HG03378 (cell line): Measurements from ENCODE around the gene ZC3H12D.
A peak's percentile ranks its signal among the peaks of the same experiment; 100 is the strongest.
"Not testable (repeated sequence)": the region's sequence is repeated elsewhere in the genome, so short reads cannot be mapped to it uniquely, and the experiment has no call there.

ENCODE experiments used
- ATAC-seq: cut with Tn5 transposase; IDR thresholded peaks from one replicate; pipeline ENCODE4 v1.9.1; 2021; ENCODE audit warnings: mild to moderate bottlenecking, moderate library complexity; ENCODE audit not compliant: unreplicated experiment

ZC3H12D gene

GRCh38 chr6:149444360-149445094 is 40.3 kb downstream of the ZC3H12D start:
- ATAC-seq, result not testable (repeated sequence)

DNA sequence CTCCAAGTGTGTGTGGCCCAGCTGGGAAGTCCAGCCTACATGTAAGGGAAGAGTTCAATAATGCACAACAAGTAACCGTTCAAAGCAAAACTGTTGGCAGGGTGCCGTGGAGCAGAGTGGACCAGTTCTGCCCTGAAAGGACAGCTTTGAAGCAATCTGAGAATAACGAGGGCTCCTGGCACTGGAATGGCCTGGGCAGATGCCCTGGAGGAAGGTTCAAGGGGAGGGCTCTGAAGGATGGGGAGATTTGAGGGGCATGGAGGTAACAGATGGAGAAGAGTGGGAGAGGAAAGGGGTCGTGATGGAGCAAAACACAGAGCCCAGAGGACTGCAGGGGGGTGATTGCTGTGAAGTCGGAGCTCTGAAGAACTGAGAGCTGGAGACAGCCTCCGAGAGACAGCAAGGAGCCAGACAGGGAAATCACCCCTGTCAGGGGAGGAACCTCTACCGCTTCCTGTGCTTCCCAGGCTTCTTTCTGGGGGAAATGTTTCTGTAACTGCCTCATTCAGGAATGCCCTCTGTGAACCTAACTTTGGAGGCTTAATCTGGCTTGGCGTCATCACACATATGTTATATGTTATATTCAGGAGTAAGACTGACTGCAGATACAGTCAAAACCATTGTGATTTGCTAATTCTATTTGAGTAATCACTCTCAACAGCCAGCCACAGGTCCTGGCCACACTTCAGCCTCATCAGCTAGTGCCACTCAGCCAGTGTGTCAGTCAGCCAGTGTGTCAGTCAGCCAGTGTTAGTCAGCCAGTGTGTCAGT is 41.2 kb downstream of the ZC3H12D start:
- ATAC-seq, result no peak

DNA sequence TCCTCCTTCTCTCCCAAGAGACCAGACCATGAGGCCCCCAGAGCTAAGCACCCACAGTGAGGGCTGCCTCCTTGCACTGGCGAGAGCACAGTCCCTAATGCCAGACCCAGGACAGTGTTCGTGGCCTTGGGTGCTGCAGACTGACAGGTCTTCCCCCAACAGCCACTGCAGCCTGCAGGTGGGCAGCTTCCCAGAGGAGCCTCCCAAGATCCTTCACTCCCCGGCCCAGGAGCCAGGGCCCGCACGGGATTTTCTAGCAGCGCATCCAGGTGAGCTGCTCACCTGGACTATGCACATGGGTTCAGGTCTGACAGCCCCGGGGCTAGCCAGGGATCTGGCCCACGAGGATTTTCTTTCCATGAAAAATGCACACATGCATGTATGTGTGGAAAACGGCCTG is 43.1 kb downstream of the ZC3H12D start:
- no peak for ATAC-seq

GRCh38 chr6:149440735-149441671 is 43.8 kb downstream of the ZC3H12D start:
- no peak for ATAC-seq

GRCh38 chr6:149439626-149440025 is 45.2 kb downstream of the ZC3H12D start:
- ATAC-seq, result no peak

GRCh38 chr6:149438855-149439254 is 46.0 kb downstream of the ZC3H12D start:
- ATAC-seq, result peak; percentile 77

DNA sequence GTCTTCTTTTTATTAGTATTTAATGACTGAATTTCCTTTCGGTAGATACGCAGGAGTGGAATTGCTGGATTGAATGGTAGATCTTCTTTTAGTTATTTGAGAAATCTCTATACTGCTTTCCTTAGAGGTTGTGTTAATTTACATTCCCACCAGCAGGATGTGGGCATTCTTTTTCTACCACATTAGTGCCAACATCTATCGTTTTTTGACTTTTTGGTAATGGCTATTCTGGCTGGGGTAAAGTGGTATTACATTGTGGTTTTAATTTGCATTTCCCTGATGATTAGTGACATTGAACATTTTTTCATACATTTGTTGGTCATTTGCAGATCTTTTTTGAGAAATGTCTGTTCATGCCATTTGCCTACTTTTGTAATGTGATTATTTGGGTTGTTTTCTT is 47.6 kb downstream of the ZC3H12D start:
- no peak for ATAC-seq

DNA sequence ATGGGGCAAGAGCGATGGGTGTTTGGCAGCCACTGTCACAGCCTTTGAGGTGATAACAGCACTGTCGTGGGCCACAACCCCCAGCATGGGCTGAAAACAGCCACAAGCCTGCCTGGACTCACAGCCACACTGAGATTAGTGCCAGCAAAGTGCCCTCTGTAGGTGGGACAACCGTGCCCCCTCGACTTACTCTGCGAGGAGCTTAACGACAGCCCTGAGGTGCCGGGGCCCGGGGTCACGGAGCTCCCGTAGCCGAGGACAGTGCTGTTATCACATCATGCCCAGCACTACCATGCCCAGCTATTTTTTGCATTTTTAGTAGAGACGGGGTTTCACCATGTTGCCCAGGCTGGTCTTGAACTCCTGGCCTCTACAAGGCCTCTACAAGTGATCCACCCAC is 48.2 kb downstream of the ZC3H12D start:
- ATAC-seq, result no peak

- ATAC-seq, result no peak
Observed at GRCh38 chr6:149435919-149436586, 48.8 kb downstream of the ZC3H12D start.

GRCh38 chr6:149433881-149434280 is 50.9 kb downstream of the ZC3H12D start:
- ATAC-seq, result no peak

GRCh38 chr6:149433405-149433804 is 51.4 kb downstream of the ZC3H12D start:
- ATAC-seq, result no peak

- ATAC-seq, result peak; percentile 86
Observed at GRCh38 chr6:149431905-149432775, 52.7 kb downstream of the ZC3H12D start.

GRCh38 chr6:149429427-149430360 is 55.1 kb downstream of the ZC3H12D start:
- ATAC-seq, result no peak

- no peak for ATAC-seq
Observed at GRCh38 chr6:149428606-149429005, 56.2 kb downstream of the ZC3H12D start.

GRCh38 chr6:149425754-149426153 is 59.1 kb downstream of the ZC3H12D start:
- ATAC-seq, result no peak

GRCh38 chr6:149425224-149425623 is 59.6 kb downstream of the ZC3H12D start:
- no peak for ATAC-seq

- no peak for ATAC-seq
Observed at GRCh38 chr6:149423964-149424440, 60.8 kb downstream of the ZC3H12D start.

- ATAC-seq, result no peak
Observed at GRCh38 chr6:149422581-149422980, 62.2 kb downstream of the ZC3H12D start.
